ENCODE measurements around the gene MIF4GD.

Gene MIF4GD

DNA sequence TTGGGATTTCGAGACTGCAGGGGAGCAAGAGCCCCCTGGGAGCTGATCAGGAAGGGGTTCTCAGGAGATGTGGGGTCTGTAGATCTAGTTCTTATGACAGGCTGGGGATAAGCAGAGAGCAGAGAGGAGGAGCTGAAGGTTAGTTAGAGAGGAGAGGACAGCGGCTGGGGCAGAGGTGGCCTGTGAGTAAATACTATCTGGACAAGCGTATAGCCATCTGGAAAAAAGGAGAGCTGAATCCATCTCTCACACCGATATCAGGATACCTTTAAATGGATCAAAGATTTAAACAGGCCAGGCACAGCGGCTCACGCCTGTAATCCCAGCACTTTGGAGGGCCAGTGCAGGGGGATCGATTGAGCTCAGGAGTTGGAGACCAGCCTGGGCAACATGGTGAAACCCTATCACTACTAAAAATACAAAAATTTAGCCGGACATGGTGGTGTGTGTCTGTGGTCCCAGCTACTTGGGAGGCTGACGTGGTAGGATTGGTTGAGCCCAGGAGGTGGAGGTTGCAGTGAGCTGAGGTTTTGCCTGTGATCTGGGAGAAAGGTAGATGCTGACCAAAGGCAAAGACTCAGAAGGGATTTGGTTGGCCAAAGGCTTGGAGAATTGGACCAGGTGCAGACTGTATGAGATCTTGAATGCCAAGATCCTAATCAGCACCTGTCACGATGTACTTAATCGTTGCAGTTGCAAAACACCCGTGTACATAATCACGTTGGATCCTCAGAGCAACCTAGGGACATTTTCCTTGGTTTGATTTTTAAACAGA, 37.1 kb upstream of the MIF4GD start:
- no peaks in the 10 kb centered on the region for H4K20me1 ChIP-seq (ENCODE audit: insufficient read depth, low read length)
- no peaks in the 10 kb centered on the region for H3K79me2 ChIP-seq (ENCODE audit: low read length)
- no peaks in the 10 kb centered on the region for H3K36me3 ChIP-seq (replicated peaks; ENCODE audit: insufficient read depth, low read length)
- H3K27me3 ChIP-seq (replicated peaks; ENCODE audit: insufficient read depth, low read length), result no peaks in the 10 kb centered on the region
- no peaks in the 10 kb centered on the region for H3K9me2 ChIP-seq (replicated peaks; ENCODE audit: insufficient read depth, low read length)
- no peak for TF ChIP-seq EZH2phosphoT487 (IDR thresholded peaks at IDR 0.05; ENCODE audit: low read length)
- no peak overlapping the region for H2AFZ ChIP-seq (ENCODE audit: low read length)
- no peak overlapping the region for H3K9ac ChIP-seq (ENCODE audit: low read length)
- no peaks in the 10 kb centered on the region for H3K4me1 ChIP-seq (ENCODE audit: low read length)
- H3K4me2 ChIP-seq (ENCODE audit: low read depth, low read length), result no peak overlapping the region
- H3K9me3 ChIP-seq (replicated peaks; ENCODE audit: insufficient read depth, low read length), result no peaks in the 10 kb centered on the region
- H3F3A ChIP-seq (ENCODE audit: insufficient read depth, low read length), result no peaks in the 10 kb centered on the region
- no peak overlapping the region for H3K27ac ChIP-seq (ENCODE audit: low read length)
- H3K4me3 ChIP-seq (ENCODE audit: low read length), result no peak overlapping the region
- no peak for DNase-seq

DNA sequence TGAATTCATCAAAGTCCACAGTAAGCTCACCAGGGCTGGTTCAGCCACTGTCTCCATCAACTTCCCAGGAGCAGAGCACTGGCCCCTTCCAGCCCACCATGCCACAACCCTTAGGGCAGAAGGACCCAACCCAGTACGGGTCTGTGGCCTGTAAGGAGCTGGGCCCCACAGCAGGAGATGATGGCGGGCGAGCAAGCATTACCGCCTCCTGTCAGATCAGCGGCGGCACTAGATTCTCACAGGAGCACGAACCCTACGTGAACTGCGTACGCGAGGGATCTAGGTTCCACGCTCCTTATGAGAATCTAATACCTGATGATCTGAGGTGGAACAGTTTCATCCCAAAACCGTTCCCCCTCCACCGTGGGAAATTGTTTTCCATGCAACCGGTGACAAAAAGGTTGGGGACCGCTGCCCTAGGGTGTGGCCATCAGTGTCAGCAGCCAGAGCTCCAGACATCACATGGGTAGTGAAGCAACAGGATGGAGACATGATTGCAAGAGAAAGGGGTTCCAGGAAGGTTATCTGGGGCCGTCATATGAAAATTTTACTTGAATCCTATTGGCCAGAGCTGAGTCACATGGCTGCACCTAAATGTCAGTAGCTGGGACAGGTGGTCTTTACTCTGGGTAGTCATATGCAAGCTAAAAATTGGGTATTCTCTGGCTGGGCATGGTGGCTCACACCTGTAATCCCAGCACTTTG, 30.6 kb upstream of the MIF4GD start:
- Histone ChIP-seq H3K9me2 (replicated peaks; ENCODE audit: insufficient read depth, low read length) (no peaks in the 10 kb centered on the region), H3K9me3 (replicated peaks; ENCODE audit: insufficient read depth, low read length) (no peaks in the 10 kb centered on the region), H3K4me1 (ENCODE audit: low read length) (peaks cover 4% of the 10 kb centered on the region; the same call in 1 of the 2 replicates), H4K20me1 (ENCODE audit: insufficient read depth, low read length) (no peaks in the 10 kb centered on the region), H3K27ac (ENCODE audit: low read length) (no peak overlapping the region), H3F3A (ENCODE audit: insufficient read depth, low read length) (peaks cover 20% of the 10 kb centered on the region), H3K4me2 (ENCODE audit: low read depth, low read length) (no peak overlapping the region), H3K27me3 (replicated peaks; ENCODE audit: insufficient read depth, low read length) (no peaks in the 10 kb centered on the region), H3K79me2 (ENCODE audit: low read length) (no peaks in the 10 kb centered on the region), H3K9ac (ENCODE audit: low read length) (no peak overlapping the region), H3K4me3 (ENCODE audit: low read length) (no peak overlapping the region), H2AFZ (ENCODE audit: low read length) (no peak overlapping the region), H3K36me3 (replicated peaks; ENCODE audit: insufficient read depth, low read length) (no peaks in the 10 kb centered on the region)
- no peak for DNase-seq
- TF ChIP-seq, protein P1, sequence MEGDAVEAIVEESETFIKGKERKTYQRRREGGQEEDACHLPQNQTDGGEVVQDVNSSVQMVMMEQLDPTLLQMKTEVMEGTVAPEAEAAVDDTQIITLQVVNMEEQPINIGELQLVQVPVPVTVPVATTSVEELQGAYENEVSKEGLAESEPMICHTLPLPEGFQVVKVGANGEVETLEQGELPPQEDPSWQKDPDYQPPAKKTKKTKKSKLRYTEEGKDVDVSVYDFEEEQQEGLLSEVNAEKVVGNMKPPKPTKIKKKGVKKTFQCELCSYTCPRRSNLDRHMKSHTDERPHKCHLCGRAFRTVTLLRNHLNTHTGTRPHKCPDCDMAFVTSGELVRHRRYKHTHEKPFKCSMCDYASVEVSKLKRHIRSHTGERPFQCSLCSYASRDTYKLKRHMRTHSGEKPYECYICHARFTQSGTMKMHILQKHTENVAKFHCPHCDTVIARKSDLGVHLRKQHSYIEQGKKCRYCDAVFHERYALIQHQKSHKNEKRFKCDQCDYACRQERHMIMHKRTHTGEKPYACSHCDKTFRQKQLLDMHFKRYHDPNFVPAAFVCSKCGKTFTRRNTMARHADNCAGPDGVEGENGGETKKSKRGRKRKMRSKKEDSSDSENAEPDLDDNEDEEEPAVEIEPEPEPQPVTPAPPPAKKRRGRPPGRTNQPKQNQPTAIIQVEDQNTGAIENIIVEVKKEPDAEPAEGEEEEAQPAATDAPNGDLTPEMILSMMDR (IDR thresholded peaks at IDR 0.05; ENCODE audit: low read length), result no peak
- no peak for TF ChIP-seq EZH2phosphoT487 (IDR thresholded peaks at IDR 0.05; ENCODE audit: low read length)
- no peak for TF ChIP-seq EZH2 (optimal IDR thresholded peaks at IDR 0.05; ENCODE audit: low read depth, low read length)

DNA sequence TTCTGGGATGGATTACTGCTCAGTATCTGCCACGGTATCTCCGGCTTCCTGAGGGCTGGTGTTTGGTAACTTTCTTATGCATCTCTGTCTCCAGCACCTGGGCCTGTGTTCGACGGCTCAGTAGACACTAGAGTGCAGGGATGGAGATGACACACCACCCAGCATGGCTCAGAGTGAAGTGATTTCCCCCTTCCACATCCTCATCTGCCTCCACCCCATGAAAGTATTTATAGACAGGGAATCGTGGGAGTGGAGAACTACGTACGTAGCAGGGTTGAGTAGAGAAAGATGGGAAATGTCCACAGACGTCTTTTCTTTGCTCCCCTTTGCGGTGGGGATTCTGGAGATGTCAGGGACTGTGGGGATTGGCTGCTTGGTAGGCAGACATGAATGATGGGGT, 30.0 kb upstream of the MIF4GD start:
- H3K9me3 ChIP-seq (replicated peaks; ENCODE audit: insufficient read depth, low read length), result no peaks in the 10 kb centered on the region
- H3K9me2 ChIP-seq (replicated peaks; ENCODE audit: insufficient read depth, low read length), result no peaks in the 10 kb centered on the region
- DNase-seq, result no peak
- peaks cover 8% of the 10 kb centered on the region; the same call in 1 of the 2 replicates for H3K4me1 ChIP-seq (ENCODE audit: low read length)
- H3K36me3 ChIP-seq (replicated peaks; ENCODE audit: insufficient read depth, low read length), result no peaks in the 10 kb centered on the region
- no peak overlapping the region for H3K4me2 ChIP-seq (ENCODE audit: low read depth, low read length)
- no peak overlapping the region for H3K4me3 ChIP-seq (ENCODE audit: low read length)
- H3K79me2 ChIP-seq (ENCODE audit: low read length), result no peaks in the 10 kb centered on the region
- no peak overlapping the region for H3K9ac ChIP-seq (ENCODE audit: low read length)
- no peaks in the 10 kb centered on the region for H3K27me3 ChIP-seq (replicated peaks; ENCODE audit: insufficient read depth, low read length)
- H2AFZ ChIP-seq (ENCODE audit: low read length), result no peak overlapping the region
- no peak overlapping the region for H3K27ac ChIP-seq (ENCODE audit: low read length)
- peaks cover 26% of the 10 kb centered on the region for H3F3A ChIP-seq (ENCODE audit: insufficient read depth, low read length)
- H4K20me1 ChIP-seq (ENCODE audit: insufficient read depth, low read length), result no peaks in the 10 kb centered on the region
- TF ChIP-seq EZH2 (optimal IDR thresholded peaks at IDR 0.05; ENCODE audit: low read depth, low read length) (no peak), EZH2phosphoT487 (IDR thresholded peaks at IDR 0.05; ENCODE audit: low read length) (no peak)
- TF ChIP-seq, protein P1 (IDR thresholded peaks at IDR 0.05; ENCODE audit: low read length), result no peak

All from MM.1S (cell line).